Brain microvascular endothelial cell (primary cell): Measurements from ENCODE around the gene ALS2.

Experiments used
- DNase-seq: peaks from one replicate; pipeline ENCODE4 v3.0.0-alpha.2; 2020
- H3K27ac ChIP-seq: fragments of 250-450 bp; sonication (Bioruptor Pico); 2 replicates; pipeline ENCODE4 v1.5.1; 2020; ENCODE audit warnings: mild to moderate bottlenecking, moderate library complexity
- H3K27me3 ChIP-seq: fragments of 250-450 bp; sonication (Bioruptor Pico); replicated peaks from 2 replicates; pipeline ENCODE4 v1.5.1; 2020; ENCODE audit warnings: mild to moderate bottlenecking
- H3K36me3 ChIP-seq: fragments of 250-450 bp; sonication (Bioruptor Pico); replicated peaks from 2 replicates; pipeline ENCODE4 v1.5.1; 2020; ENCODE audit warnings: mild to moderate bottlenecking
- H3K4me3 ChIP-seq: 2 replicates; pipeline ENCODE4 v1.5.1; 2011; ENCODE audit warnings: low read depth, mild to moderate bottlenecking, control low read depth, low read length, moderate library complexity
- in situ Hi-C: cut with HindIII; loops from 2 replicates; pipeline ENCODE4 v1.10.0; 2017; ENCODE audit warnings: low sequenced_read_pairs, low pct_ligation_motif_present
- TF ChIP-seq, protein P1 (sequence below): IDR thresholded peaks from 2 replicates; pipeline ENCODE4 v1.5.1; 2011; ENCODE audit warnings: low read depth, mild to moderate bottlenecking, moderate library complexity, low read length, control low read depth, inconsistent platforms; ENCODE audit errors: missing control alignments

ALS2 gene

DNA sequence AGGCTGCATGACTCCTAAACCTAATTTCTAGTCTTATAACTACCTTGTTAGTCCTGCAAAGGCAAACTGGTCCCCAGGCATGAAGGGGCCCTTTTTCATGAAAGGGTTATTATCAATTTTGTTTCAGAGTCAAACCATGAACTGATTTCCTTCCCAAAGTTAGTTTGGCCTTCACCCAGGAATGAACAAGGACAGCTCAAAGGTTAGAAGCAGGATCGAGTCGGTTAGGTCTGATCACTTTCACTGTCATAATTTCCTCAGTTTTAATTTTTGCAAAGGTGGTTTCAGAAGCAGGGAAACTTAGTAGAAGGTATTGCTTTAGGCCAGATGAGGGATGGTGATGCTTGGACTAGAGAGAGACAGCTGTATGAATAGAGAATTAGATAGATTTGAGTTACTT, 8.7 kb upstream of the ALS2 start:
- H3K4me3 ChIP-seq = no peak overlapping the region
- DNase-seq = no peak
- no peak overlapping the region for H3K27ac ChIP-seq
- in situ Hi-C loops = no loop called here
- H3K36me3 ChIP-seq = no peaks in the 10 kb centered on the region
- TF ChIP-seq, protein P1, sequence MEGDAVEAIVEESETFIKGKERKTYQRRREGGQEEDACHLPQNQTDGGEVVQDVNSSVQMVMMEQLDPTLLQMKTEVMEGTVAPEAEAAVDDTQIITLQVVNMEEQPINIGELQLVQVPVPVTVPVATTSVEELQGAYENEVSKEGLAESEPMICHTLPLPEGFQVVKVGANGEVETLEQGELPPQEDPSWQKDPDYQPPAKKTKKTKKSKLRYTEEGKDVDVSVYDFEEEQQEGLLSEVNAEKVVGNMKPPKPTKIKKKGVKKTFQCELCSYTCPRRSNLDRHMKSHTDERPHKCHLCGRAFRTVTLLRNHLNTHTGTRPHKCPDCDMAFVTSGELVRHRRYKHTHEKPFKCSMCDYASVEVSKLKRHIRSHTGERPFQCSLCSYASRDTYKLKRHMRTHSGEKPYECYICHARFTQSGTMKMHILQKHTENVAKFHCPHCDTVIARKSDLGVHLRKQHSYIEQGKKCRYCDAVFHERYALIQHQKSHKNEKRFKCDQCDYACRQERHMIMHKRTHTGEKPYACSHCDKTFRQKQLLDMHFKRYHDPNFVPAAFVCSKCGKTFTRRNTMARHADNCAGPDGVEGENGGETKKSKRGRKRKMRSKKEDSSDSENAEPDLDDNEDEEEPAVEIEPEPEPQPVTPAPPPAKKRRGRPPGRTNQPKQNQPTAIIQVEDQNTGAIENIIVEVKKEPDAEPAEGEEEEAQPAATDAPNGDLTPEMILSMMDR = no peak
- H3K27me3 ChIP-seq = no peaks in the 10 kb centered on the region

GRCh38 chr2:201788371-201788770, 7.6 kb upstream of the ALS2 start:
- no peak for DNase-seq
- Histone ChIP-seq H3K27me3 (no peaks in the 10 kb centered on the region), H3K4me3 (no peak overlapping the region), H3K27ac (no peak overlapping the region), H3K36me3 (no peaks in the 10 kb centered on the region)
- in situ Hi-C loops = no loop called here
- TF ChIP-seq, protein P1 = no peak

GRCh38 chr2:201786471-201786870, 5.7 kb upstream of the ALS2 start:
- no peak for DNase-seq
- Histone ChIP-seq H3K4me3 (no peak overlapping the region), H3K27ac (no peak overlapping the region), H3K36me3 (no peaks in the 10 kb centered on the region), H3K27me3 (no peaks in the 10 kb centered on the region)
- TF ChIP-seq, protein P1 = no peak
- in situ Hi-C loops = no loop called here

- in situ Hi-C loops = no loop called here
- Histone ChIP-seq H3K27ac (no peak overlapping the region), H3K27me3 (no peaks in the 10 kb centered on the region), H3K36me3 (no peaks in the 10 kb centered on the region), H3K4me3 (no peak overlapping the region)
- DNase-seq = no peak
- TF ChIP-seq, protein P1 = no peak
Measured at GRCh38 chr2:201785135-201785534, 4.4 kb upstream of the ALS2 start.

GRCh38 chr2:201784563-201784962, 3.8 kb upstream of the ALS2 start:
- in situ Hi-C loops = no loop called here
- no peak overlapping the region for H3K27ac ChIP-seq
- DNase-seq = no peak
- no peak overlapping the region for H3K4me3 ChIP-seq
- H3K27me3 ChIP-seq = no peaks in the 10 kb centered on the region
- H3K36me3 ChIP-seq = no peaks in the 10 kb centered on the region
- TF ChIP-seq, protein P1 = no peak

DNA sequence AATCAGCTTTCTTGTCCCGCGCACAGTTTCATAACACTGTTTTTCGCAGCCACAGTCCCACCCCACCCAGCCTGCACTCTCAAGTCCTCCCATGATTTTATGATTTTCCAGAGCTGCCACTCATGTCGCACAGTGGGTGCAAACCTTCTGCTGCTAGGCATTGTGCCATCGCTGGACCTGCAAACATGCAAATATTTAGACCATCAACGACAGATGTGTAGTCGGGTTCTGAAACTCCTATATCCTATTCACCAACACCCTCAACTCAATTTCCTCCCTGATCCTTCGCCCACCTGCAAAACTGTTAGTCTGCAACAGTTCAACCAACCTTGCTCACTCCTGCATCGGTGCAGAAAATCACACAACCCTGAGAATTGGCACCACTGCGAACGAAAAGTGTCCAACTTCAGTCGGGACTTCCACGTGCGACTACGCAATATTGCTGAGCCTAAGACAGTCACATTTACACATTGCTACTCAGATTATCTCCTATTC, 871 bp upstream of the ALS2 start:
- no peaks in the 10 kb centered on the region for H3K27me3 ChIP-seq
- H3K27ac ChIP-seq = peak overlapping the region; percentile 93
- no peak for DNase-seq
- H3K4me3 ChIP-seq = peak overlapping the region; percentile 89
- no peaks in the 10 kb centered on the region for H3K36me3 ChIP-seq
- TF ChIP-seq, protein P1 = no peak
- in situ Hi-C loops = no loop called here
